GM23338 (cell line): ENCODE data around the gene NOS2.
"Not testable (repeated sequence)": the region's sequence is repeated elsewhere in the genome, so short reads cannot be mapped to it uniquely, and the experiment has no call there.

Experiments
- EZH2phosphoT487 ChIP-seq: fragments of 200-600 bp; sonication (generic); IDR thresholded peaks from one replicate; pipeline ENCODE4 v1.8.1; 2018; ENCODE audit warnings: antibody characterized with exemption; ENCODE audit not compliant: unreplicated experiment
- POLR2AphosphoS5 ChIP-seq: IDR thresholded peaks from 2 replicates; pipeline ENCODE4 v1.6.1; 2016; ENCODE audit warnings: antibody characterized with exemption, low read depth

- not testable (repeated sequence) for TF ChIP-seq EZH2phosphoT487, POLR2AphosphoS5
Measured at GRCh38 chr17:27829888-27830287, 29.6 kb upstream of the NOS2 start.
